HG03378 (cell line): ENCODE measurements around the gene ZNF766.
"Not testable (repeated sequence)": the region's sequence is repeated elsewhere in the genome, so short reads cannot be mapped to it uniquely, and the experiment has no call there.

Experiments
- ATAC-seq: cut with Tn5 transposase; IDR thresholded peaks from one replicate; pipeline ENCODE4 v1.9.1; 2021; ENCODE audit warnings: mild to moderate bottlenecking, moderate library complexity; ENCODE audit not compliant: unreplicated experiment

Gene ZNF766

GRCh38 chr19:52274191-52274590, 4.8 kb downstream of the ZNF766 start:
- no peak for ATAC-seq

GRCh38 chr19:52275988-52276387, 6.6 kb downstream of the ZNF766 start:
- no peak for ATAC-seq

GRCh38 chr19:52277471-52277870, 8.1 kb downstream of the ZNF766 start:
- no peak for ATAC-seq

DNA sequence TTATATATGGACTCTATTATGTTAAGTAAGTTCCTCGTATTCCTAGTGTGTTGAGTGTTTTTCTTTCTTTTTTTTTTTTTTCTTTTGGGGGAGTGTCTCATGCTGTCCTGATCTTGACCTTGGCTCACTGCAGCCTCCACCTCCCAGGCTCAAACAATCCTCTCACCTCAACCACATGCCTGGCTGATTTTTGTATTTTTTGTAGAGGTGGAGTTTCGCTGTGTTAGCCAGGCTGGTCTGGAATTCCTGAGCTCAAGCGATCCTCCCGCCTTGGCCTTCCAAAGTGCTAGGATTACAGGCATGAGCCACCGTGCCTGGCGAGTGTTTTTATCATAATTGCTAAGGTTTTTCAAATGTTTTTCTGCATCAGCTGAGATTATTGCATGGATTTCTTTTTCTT, 16.9 kb downstream of the ZNF766 start:
- ATAC-seq, result no peak

DNA sequence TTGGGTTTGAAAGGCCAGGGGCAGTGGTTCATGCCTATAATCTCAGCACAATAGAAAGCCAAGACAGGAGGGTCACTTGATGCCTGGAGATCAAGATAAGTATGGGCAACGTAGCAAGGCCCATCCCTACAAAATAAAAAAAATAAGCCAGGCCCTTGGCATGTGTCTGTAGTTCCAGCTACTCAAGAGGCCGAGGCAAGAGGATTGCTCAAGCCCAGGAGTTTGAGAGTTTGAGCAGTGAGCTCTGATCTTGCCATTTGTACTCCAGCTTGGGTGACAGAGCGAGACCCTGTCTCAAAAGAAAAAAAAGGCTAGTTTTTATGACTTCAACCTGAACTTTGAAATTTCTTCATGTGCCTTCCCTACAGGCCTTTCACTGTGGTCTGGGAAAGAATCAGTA, 22.4 kb downstream of the ZNF766 start:
- no peak for ATAC-seq

DNA sequence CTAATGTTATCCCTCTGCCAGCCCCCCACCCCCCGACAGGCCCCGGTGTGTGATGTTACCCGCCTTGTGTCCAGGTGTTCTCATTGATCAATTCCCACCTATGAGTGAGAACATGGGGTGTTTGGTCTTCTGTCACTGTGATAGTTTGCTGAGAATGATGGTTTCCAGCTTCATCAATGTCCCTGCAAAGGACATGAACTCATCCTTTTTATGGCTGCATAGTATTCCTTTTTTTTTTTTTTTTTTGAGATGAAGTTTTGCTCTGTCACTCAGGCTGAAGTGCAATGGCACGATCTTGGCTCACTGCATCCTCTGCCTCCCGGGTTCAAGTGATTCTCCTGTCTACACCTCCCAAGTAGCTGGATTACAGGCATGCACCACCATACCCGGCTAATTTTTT, 23.6 kb downstream of the ZNF766 start:
- not testable (repeated sequence) for ATAC-seq

- no peak for ATAC-seq
These were observed 27.0 kb downstream of the ZNF766 start for GRCh38 chr19:52296400-52296772.

DNA sequence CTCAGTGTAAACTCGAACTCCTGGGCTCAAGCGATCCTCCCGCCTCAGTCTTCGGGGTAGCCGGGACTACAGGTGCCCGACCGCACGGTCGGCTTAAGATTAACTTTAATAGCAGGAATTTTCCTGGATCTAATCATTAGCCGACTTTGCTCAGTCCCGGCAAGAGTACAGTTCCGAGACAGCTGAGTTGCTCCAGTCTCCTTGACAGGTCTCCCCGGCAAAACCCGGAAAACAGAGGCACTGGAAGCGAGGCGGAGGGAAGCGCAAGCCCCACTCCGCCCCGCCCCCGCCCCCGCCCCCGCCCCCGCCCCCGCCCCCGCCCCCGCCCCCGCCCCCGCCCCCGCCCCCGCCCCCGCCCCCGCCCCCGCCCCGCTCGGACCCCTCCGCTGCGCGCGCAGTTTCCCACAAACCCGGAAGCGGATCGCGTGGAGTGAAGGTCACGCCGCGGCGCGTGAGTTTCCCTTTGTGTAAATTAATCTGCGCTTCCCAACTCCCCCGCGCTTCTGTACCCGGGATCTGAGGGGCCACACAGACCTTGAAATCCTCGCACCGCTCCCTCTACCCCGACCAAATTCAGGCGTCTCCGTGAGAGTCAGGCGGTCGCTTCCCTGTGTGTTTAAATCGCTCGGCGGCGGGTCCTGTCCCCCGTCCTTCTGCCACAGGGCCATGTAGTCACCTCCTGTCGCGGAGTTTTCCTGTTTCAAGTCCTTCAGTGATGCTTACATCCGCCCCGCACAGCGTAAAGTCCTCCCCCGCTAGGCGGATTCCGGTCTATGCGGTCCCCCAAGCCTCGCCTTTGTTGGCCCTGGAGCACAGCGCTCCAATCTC, 27.6 kb downstream of the ZNF766 start, which contains the start of gene ZNF480:
TSS of gene ZNF480 (plus strand) at position 397 of the 828 bp plus-strand sequence. CDS start 3,244 bp downstream, outside the sequence.
- ATAC-seq, result no peak

DNA sequence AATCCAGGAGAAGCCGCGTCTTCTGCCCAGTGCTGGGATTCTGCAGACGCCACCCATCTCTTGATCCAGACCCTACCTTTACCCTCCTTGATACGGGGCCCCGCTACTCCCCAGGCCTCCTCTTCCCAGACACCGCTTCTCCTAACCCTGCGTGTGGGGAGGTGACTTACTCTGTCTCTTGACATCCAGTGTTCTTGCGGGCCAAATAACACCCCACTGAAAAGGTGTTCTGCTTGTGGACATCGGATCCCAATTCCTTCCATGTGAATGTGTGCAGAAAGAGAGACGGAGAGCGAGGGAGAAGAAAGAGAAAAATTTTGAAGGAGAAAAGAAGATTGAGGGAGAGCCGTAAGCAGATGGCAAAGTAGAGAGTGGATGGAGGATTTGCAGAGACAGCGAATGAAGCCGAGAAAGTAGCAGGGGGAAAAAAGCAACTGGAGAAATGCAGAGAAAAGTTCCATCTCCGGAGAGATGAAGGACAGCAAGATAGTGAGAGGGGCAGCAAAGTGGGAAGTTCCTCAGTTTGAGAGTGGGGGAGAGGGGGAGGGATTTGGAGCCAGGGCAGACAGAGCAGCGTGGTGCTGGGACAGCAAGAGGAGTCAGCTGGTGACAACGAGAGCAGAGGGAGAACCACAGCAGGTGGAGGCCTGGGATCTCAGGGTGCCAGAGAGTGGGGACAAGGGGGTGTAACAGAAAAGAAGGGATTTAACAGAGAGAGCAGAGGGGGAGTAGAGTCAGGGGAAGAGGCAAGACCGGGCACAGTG, 28.4 kb downstream of the ZNF766 start:
- no peak for ATAC-seq

GRCh38 chr19:52307275-52307674, 37.9 kb downstream of the ZNF766 start:
- ATAC-seq, result no peak

DNA sequence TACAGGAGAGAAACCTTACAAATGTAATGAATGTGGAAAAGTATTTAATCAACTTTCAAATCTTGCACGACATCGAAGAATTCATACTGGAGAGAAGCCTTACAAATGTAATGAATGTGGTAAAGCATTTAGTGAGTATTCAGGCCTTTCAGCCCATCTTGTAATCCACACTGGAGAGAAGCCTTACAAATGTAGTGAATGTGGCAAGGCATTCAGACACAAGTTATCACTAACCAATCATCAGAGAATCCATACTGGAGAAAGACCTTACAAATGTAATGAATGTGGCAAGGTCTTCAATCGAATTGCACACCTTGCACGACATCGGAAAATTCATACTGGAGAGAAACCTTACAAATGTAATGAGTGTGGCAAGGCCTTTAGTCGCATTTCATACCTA, 53.0 kb downstream of the ZNF766 start:
- ATAC-seq, result no peak

GRCh38 chr19:52331757-52332156, 62.4 kb downstream of the ZNF766 start:
- no peak for ATAC-seq

DNA sequence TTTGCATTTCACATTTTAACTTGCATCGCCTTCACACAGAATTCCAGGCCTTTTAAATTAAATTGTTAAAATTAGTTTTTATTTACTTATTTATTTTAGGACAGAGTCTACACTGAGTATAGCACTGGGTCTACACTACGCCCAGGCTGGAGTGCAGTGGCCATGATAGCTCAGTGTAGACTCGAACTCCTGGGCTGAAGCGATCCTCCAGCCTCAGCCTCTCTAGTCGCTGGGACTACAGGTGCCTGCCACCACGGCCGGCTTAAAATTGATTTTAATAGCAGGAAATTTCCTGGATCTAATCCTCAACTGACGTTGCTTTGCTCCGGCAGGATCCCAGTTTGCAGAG, 66.4 kb downstream of the ZNF766 start:
- peak; percentile 31 for ATAC-seq

DNA sequence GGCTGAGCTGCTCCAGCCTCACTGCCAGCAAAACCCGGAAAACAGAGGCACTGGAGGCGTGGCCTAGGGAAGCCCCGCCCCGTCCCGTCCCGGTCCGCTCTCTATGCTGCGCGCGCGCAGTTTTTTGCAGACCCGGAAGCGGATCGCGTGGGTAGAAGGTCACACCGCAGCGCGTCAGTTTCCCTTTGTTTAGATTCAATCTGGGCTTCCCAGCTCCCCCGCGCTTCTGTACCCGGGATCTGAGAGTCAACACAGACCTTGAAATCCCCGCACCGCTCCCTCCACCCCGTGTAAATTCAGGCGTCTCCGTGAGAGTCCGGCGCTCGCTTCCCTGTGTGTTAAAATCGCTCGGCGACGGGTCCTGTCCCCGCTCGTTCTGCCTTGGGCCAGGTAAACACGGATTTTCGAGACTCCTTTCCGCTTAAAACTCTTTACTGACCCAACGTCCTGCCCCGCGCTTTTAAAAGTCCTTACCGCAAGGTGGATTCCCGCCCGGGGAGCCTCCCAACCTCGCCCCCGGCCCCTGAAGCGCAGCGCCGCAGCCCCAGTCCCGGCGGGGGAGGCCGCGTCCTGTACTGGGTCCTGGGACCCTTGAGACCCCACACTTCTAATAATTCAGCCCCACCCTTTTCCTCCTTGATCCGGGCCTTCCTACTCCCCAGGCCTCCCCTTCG, 66.9 kb downstream of the ZNF766 start, which contains the start of gene ZNF610:
TSS of gene ZNF610 (plus strand) at position 127 of the 674 bp plus-strand sequence. CDS start 12,930 bp downstream, outside the sequence.
- peak; percentile 55 for ATAC-seq

GRCh38 chr19:52336791-52337381, 67.5 kb downstream of the ZNF766 start:
- no peak for ATAC-seq

GRCh38 chr19:52339022-52339421, 69.6 kb downstream of the ZNF766 start:
- ATAC-seq, result not testable (repeated sequence)

- no peak for ATAC-seq
These were observed 74.2 kb downstream of the ZNF766 start for GRCh38 chr19:52343548-52343947.

DNA sequence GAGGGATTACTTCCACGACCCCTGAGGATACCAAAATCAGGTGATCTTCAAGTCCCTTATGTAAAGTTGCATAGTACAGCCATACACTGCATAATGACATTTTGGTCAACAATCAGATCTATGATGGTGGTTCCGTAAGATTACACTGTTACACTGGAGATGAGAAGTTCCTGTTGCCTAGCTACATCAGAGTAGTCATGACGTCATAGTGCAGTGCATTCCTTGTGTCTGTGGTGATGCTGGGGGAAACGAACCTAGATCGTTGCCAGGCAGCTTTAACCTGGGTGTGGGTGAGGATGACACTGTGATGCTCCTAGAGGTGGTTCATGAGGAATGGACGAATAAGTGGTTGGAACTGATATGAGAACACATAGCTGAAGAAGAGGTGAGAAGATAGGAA, 75.8 kb downstream of the ZNF766 start:
- ATAC-seq, result no peak
